ENCODE data around the gene LUZP4. TPM values are rescaled to one million over a fixed set of nuclear protein-coding genes. Genes with fewer than 3 reads are reported as not detected.

The LUZP4 gene
- total RNA-seq, 120 experiments from 2014 or later = not detected

Other genes starting within 250 kb of the LUZP4 start
- gene RBMXL3, start 100.3 kb upstream of the LUZP4 start, total RNA-seq = not detected
- gene LRCH2, start 55.6 kb upstream of the LUZP4 start, total RNA-seq = 10 to 100 TPM in 7 of 120 experiments, 1 to 10 TPM in 113; 5.7 to 11.9 (median 8.4) TPM

Measured in dorsolateral prefrontal cortex (tissue), 118 donors.